Tibial artery (tissue), 4 donors: ENCODE results near the gene EP400.

Experiments
- DNase-seq, 2 donors: peaks; one replicate each; pipeline ENCODE4 v3.0.0-alpha.2; 2019
- H3K27ac ChIP-seq, 2 donors: fragments of 200-600 bp; sonication (generic) in 1 of 2; 1 replicate in 1 of 2; 2 replicates in 1 of 2; pipeline ENCODE4 v1.5.1; 2018 to 2019; ENCODE audit warnings: mild to moderate bottlenecking in 1 of 2
- H3K27me3 ChIP-seq, 2 donors: fragments of 200-600 bp; sonication (generic) in 1 of 2; one replicate each; pipeline versions ENCODE4 v1.5.1 to v1.6.0; 2016 to 2019
- H3K36me3 ChIP-seq, 3 donors: fragments of 200-600 bp; sonication (generic) in 2 of 3; one replicate each; pipeline ENCODE4 v1.5.1; 2016 to 2019; ENCODE audit warnings: mild to moderate bottlenecking in 2 of 3
- H3K4me1 ChIP-seq, 4 donors: fragments of 200-600 bp; sonication (generic) in 2 of 4; 1 replicate in 3 of 4; 2 replicates in 1 of 4; pipeline ENCODE4 v1.5.1; 2016 to 2019
- H3K4me3 ChIP-seq, 2 donors: fragments of 200-600 bp; sonication (generic) in 1 of 2; 1 replicate in 1 of 2; 2 replicates in 1 of 2; pipeline ENCODE4 v1.5.1; 2018 to 2019; ENCODE audit warnings: mild to moderate bottlenecking in 2 of 2
- H3K9me3 ChIP-seq, 3 donors: fragments of 200-600 bp; sonication (generic) in 1 of 3; one replicate each; pipeline ENCODE4 v1.5.1; 2016 to 2019
- CTCF ChIP-seq, 2 experiments: fragments of 200-600 bp in 1 of 2; fragments of 450-650 bp in 1 of 2; IDR thresholded peaks; one replicate each; pipeline ENCODE4 v1.5.1; 2017 to 2019; ENCODE audit warnings: antibody characterized with exemption in 2 of 2, mild to moderate bottlenecking in 1 of 2, moderate library complexity in 1 of 2
- intact Hi-C: fragments of 100-400 bp; cut with DNase I; formaldehyde crosslinking; loops from one replicate; pipeline ENCODE4 v1.15.0; 2023; ENCODE audit warnings: low total_unique reads

EP400 gene

GRCh38 chr12:131903270-131904255 lies 46.2 kb upstream of the EP400 start:
- intact Hi-C loops, result no loop called here
- Histone ChIP-seq H3K27me3 (no peaks in the 10 kb centered on the region), H3K36me3 (peaks cover 6 to 63% (median 39%) of the 10 kb centered on the region in 3 donors), H3K4me3 (no peak overlapping the region), H3K4me1 (peaks cover 0 to 58% (median 40%) of the 10 kb centered on the region in 4 donors), H3K9me3 (no peaks in the 10 kb centered on the region), H3K27ac (no peak overlapping the region)
- DNase-seq, result peak in 1 of 2 donors; percentile 60
- no peak for TF ChIP-seq CTCF (IDR thresholded peaks at IDR 0.05)

DNA sequence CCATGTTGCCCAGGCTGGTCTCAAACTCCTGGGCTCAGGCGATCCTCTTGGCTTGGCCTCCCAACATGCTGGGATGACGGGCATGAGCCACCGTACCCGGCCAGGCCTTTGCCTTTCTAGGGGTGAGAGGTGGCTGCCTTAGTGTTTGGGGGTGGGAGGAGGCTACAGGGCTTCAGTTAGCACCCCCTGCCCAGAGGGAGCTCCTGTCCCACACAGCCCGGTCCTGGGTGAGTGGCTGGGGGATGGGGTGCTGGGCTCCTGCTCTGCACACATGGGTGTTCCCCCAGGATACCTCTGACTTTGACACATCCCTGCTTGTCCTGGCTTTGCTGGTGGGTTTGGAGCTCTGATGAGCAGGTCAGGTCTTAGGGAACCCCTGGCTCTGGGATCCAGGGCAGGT lies 45.4 kb upstream of the EP400 start:
- Histone ChIP-seq H3K36me3 (peaks cover 14 to 63% (median 42%) of the 10 kb centered on the region in 3 donors), H3K4me1 (peaks cover 0 to 55% (median 39%) of the 10 kb centered on the region in 4 donors), H3K27me3 (no peaks in the 10 kb centered on the region), H3K27ac (no peak overlapping the region), H3K4me3 (no peak overlapping the region), H3K9me3 (no peaks in the 10 kb centered on the region)
- no peak for TF ChIP-seq CTCF (IDR thresholded peaks at IDR 0.05)
- intact Hi-C loops, result no loop called here
- no peak for DNase-seq

DNA sequence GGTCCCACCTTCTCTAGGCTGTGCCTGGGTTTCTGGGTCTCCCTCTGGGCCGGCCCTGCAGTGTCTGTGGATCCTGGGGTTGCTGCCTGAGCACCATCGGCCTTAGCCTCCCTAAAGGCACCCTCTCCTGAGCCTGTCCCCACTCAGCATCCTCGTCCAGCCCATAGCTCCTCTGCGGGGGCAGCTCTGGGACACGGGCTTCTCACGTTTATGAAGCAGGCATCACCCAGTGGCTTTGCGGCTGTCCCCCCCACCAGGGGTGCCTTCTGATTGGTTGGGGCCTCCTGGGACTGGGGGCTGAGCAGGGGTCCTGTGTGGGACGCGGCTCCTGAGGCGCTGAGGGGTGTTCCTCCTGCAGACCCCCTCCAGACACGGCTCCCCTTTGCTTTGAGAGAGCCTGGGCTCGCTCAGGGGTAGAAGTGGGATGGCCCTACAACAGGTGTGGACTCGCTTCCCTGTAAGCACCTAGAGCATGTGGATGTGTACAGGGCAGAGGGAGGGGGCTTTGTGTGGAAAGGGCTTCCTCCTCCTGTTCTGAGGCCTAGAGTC lies 44.6 kb upstream of the EP400 start:
- H3K9me3 ChIP-seq, result no peaks in the 10 kb centered on the region
- no peak overlapping the region for H3K4me3 ChIP-seq
- H3K36me3 ChIP-seq, result peaks cover 22 to 67% (median 47%) of the 10 kb centered on the region in 3 donors
- TF ChIP-seq CTCF (IDR thresholded peaks at IDR 0.05), result no peak
- DNase-seq, result peak in 1 of 2 donors; percentile 60
- intact Hi-C loops, result no loop called here
- no peak overlapping the region for H3K27ac ChIP-seq
- H3K4me1 ChIP-seq, result peaks cover 0 to 49% (median 36%) of the 10 kb centered on the region in 4 donors
- no peaks in the 10 kb centered on the region for H3K27me3 ChIP-seq

DNA sequence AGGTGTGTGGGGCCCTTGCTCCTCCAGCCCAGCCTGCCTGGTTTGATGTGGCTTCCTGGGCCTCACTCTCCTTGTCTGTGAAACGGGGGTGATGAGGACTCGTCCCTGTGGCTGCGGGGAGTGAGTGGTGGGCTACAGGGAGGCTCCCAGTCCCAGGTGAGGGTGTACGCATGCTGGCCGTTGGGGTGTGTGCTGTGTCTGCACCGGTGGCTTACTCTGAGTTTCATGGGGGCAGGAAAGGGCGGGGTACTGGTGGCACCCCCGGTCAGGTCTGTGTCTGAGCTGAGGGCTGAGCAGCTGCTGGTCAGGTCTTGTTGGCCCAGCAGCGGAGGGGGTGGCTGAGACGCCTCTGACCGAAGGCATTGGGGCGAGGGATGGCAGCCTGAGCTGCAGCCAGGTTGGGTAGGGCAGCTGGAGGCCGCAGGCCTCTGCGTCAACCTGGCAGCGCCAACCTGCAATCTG lies 44.1 kb upstream of the EP400 start:
- intact Hi-C loops, result no loop called here
- Histone ChIP-seq H3K9me3 (no peaks in the 10 kb centered on the region), H3K27ac (no peak overlapping the region), H3K27me3 (no peaks in the 10 kb centered on the region), H3K4me3 (no peak overlapping the region), H3K4me1 (peaks cover 0 to 44% (median 31%) of the 10 kb centered on the region in 4 donors), H3K36me3 (peaks cover 27 to 67% (median 47%) of the 10 kb centered on the region in 3 donors)
- TF ChIP-seq CTCF (IDR thresholded peaks at IDR 0.05), result no peak
- DNase-seq, result peak in 1 of 2 donors; percentile 60

- Histone ChIP-seq H3K27ac (no peak overlapping the region), H3K9me3 (no peaks in the 10 kb centered on the region), H3K27me3 (no peaks in the 10 kb centered on the region), H3K4me1 (peaks cover 5 to 37% (median 26%) of the 10 kb centered on the region in 4 donors), H3K4me3 (no peak overlapping the region), H3K36me3 (peaks cover 40 to 84% (median 63%) of the 10 kb centered on the region in 3 donors)
- TF ChIP-seq CTCF (IDR thresholded peaks at IDR 0.05), result no peak
- DNase-seq, result peak; percentile 14 to 59
- intact Hi-C loops, result no loop called here
Measured at GRCh38 chr12:131907379-131908091, 42.2 kb upstream of the EP400 start.
